B cell (primary cell): ENCODE data around the gene LMAN1. TPM values are rescaled to one million over a fixed set of nuclear protein-coding genes. Genes with fewer than 3 reads are reported as not detected.

Source experiments
- ATAC-seq: fragments of 200-7000 bp; cut with Tn5 transposase; one replicate; pipeline ENCODE4 v1.10.0; 2021; ENCODE audit warnings: low read depth, mild to moderate bottlenecking, moderate number of reproducible peaks, moderate library complexity
- CTCF ChIA-PET: fragments of 350-600 bp; sonication (Branson Sonifier 250); formaldehyde crosslinking; loops from one replicate; lab custom pipeline; 2021; ENCODE audit warnings: antibody characterized with exemption, inconsistent platforms; lab: Charles Lee
- POLR2A ChIA-PET: fragments of 350-600 bp; sonication (Branson Sonifier 250); formaldehyde crosslinking; loops from one replicate; lab custom pipeline; 2021; ENCODE audit warnings: antibody characterized with exemption; lab: Charles Lee
- DNase-seq: peaks from one replicate; pipeline ENCODE4 v3.0.0; 2013
- H2AFZ ChIP-seq: 2 replicates; pipeline ENCODE4 v1.6.1; 2012; ENCODE audit warnings: mild to moderate bottlenecking, low read depth, low read length; ENCODE audit not compliant: insufficient read depth, poor library complexity, severe bottlenecking
- H3K27ac ChIP-seq, 2 donors: 1 replicate in 1 of 2; 2 replicates in 1 of 2; pipeline ENCODE4 v1.5.1; 2012 to 2013; ENCODE audit warnings: low read length in 2 of 2, mild to moderate bottlenecking in 2 of 2, moderate library complexity in 1 of 2
- H3K27me3 ChIP-seq, 4 experiments: fragments of 200-600 bp in 1 of 4; sonication (generic) in 1 of 4; replicated peaks in 1 of 4; 1 replicate in 2 of 4; 2 replicates in 2 of 4; pipeline versions ENCODE4 v1.6.1 to v1.7.0; 2013 to 2016; ENCODE audit warnings: low read length in 3 of 4, mild to moderate bottlenecking in 2 of 4, mixed read lengths in 1 of 4, moderate library complexity in 1 of 4; ENCODE audit not compliant: insufficient read depth in 4 of 4, control insufficient read depth in 3 of 4; ENCODE audit errors: control extremely low read depth in 1 of 4
- H3K36me3 ChIP-seq, 2 experiments: replicated peaks in 1 of 2; 1 replicate in 1 of 2; 2 replicates in 1 of 2; pipeline versions ENCODE4 v1.6.1 to v1.7.1; 2013; ENCODE audit warnings: low read length in 1 of 2; ENCODE audit not compliant: insufficient read depth in 2 of 2, control insufficient read depth in 1 of 2; ENCODE audit errors: control extremely low read depth in 1 of 2, extremely low read depth in 1 of 2
- H3K4me1 ChIP-seq, 2 donors: fragments of 200-600 bp in 1 of 2; sonication (generic) in 1 of 2; 1 replicate in 1 of 2; 2 replicates in 1 of 2; pipeline versions ENCODE4 v1.5.1 to v1.6.1; 2013 to 2017; ENCODE audit warnings: low read length in 2 of 2; ENCODE audit not compliant: control insufficient read depth in 2 of 2, insufficient read depth in 2 of 2
- H3K4me2 ChIP-seq: replicated peaks from 2 replicates; pipeline ENCODE3; 2012; ENCODE audit warnings: mild to moderate bottlenecking, low read depth, low read length; ENCODE audit not compliant: poor library complexity, severe bottlenecking
- H3K4me3 ChIP-seq, 5 experiments: fragments of 200-600 bp in 1 of 5; sonication (generic) in 1 of 5; 1 replicate in 3 of 5; 2 replicates in 2 of 5; pipeline versions ENCODE4 v1.5.1 to v1.7.0; 2011 to 2016; ENCODE audit warnings: low read length in 4 of 5, mild to moderate bottlenecking in 4 of 5, low read depth in 2 of 5, control low read depth in 1 of 5, moderate library complexity in 1 of 5; ENCODE audit not compliant: insufficient read depth in 1 of 5; ENCODE audit errors: control extremely low read depth in 1 of 5, extremely low read depth in 1 of 5
- H3K79me2 ChIP-seq: fragments of 200-600 bp; sonication (generic); one replicate; pipeline ENCODE4 v1.6.0; 2016; ENCODE audit warnings: low read length; ENCODE audit not compliant: control insufficient read depth, insufficient read depth
- H3K9ac ChIP-seq: fragments of 200-600 bp; sonication (generic); 2 replicates; pipeline ENCODE4 v1.6.1; 2017; ENCODE audit warnings: mild to moderate bottlenecking, low read length, moderate library complexity
- H3K9me3 ChIP-seq, 3 donors: one replicate each; pipeline versions ENCODE4 v1.6.1 to v1.7.1; 2013; ENCODE audit warnings: low read length in 2 of 3; ENCODE audit not compliant: control insufficient read depth in 2 of 3, insufficient read depth in 1 of 3; ENCODE audit errors: control extremely low read depth in 1 of 3
- H4K20me1 ChIP-seq: 2 replicates; pipeline ENCODE4 v1.6.0; 2012; ENCODE audit warnings: mild to moderate bottlenecking, low read length; ENCODE audit not compliant: insufficient read depth, control insufficient read depth, poor library complexity, severe bottlenecking
- H3K27ac Mint-ChIP-seq: one replicate; pipeline ENCODE4 v1.8.0; 2021; ENCODE audit warnings: mixed read lengths
- H3K27me3 Mint-ChIP-seq: one replicate; pipeline ENCODE4 v1.8.0; 2021; ENCODE audit warnings: mixed read lengths
- H3K4me1 Mint-ChIP-seq: one replicate; pipeline ENCODE4 v1.8.0; 2021; ENCODE audit warnings: mixed read lengths
- H3K4me3 Mint-ChIP-seq: one replicate; pipeline ENCODE4 v1.8.0; 2021; ENCODE audit warnings: mixed read lengths
- H3K9me3 Mint-ChIP-seq: one replicate; pipeline ENCODE4 v1.8.0; 2022; ENCODE audit warnings: mixed read lengths; ENCODE audit not compliant: insufficient read depth
- CTCF ChIP-seq: fragments of 200-600 bp; IDR thresholded peaks from one replicate; pipeline ENCODE4 v1.8.0; 2022; ENCODE audit warnings: antibody characterized with exemption, mild to moderate bottlenecking
- EZH2 ChIP-seq: IDR thresholded peaks from 2 replicates; pipeline ENCODE4 v1.6.1; 2012; ENCODE audit warnings: borderline replicate concordance, low read depth, mild to moderate bottlenecking, moderate library complexity, low read length; ENCODE audit not compliant: insufficient read depth, poor library complexity, severe bottlenecking
- WGBS: methylation state at CpG from one replicate; pipeline ENCODE4 v1.1.5; 2013; ENCODE audit warnings: missing lambda C conversion rate; ENCODE audit not compliant: insufficient coverage; 5-methylcytosine and 5-hydroxymethylcytosine counted together
- intact Hi-C: fragments of 100-400 bp; cut with micrococcal nuclease; formaldehyde crosslinking; loops from one replicate; pipeline ENCODE4 v1.10.0; 2022
- polyA plus RNA-seq: library from polyadenylated mRNA; depleted of rRNA; stranded (reverse); fragments of >200 nt; gene quantifications from 2 replicates; pipeline ENCODE4 v1.2.3, GENCODE V29; 2012
- total RNA-seq, 2 donors: library from RNA; stranded (reverse); fragments of 120-200 nt in 1 of 2; gene quantifications; 1 replicate in 1 of 2; 2 replicates in 1 of 2; pipeline versions ENCODE4 v1.2.3 to v1.2.4, GENCODE V29; 2013 to 2022

Gene LMAN1
- total and polyA plus RNA-seq, 2 donors (not counting 1 experiment from before 2014, with no cell fraction given), result 9.2 to 41.1 TPM

- no peak overlapping the region for H3K9ac ChIP-seq
- peaks cover 40% of the 10 kb centered on the region for H3K27me3 Mint-ChIP-seq
- no peak overlapping the region for H3K27ac Mint-ChIP-seq
- H3K9me3 Mint-ChIP-seq, result no peaks in the 10 kb centered on the region
- TF ChIP-seq EZH2 (no peak), CTCF (no peak)
- no peaks in the 10 kb centered on the region for H3K9me3 ChIP-seq
- no peaks in the 10 kb centered on the region for H3K36me3 ChIP-seq
- H4K20me1 ChIP-seq, result no peaks in the 10 kb centered on the region
- WGBS, result 92% methylated on average over 3 of the region's 3 CpGs
- peaks cover 0 to 15% (median 2%) of the 10 kb centered on the region in 4 experiments for H3K27me3 ChIP-seq
- DNase-seq, result no peak
- ChIA-PET POLR2A (no interaction called here), CTCF (no interaction called here)
- H3K4me1 Mint-ChIP-seq, result no peaks in the 10 kb centered on the region
- intact Hi-C loops, result no loop called here
- H3K4me3 ChIP-seq, result no peak overlapping the region
- no peak for ATAC-seq
- no peak overlapping the region for H3K27ac ChIP-seq
- no peak overlapping the region for H2AFZ ChIP-seq
- no peaks in the 10 kb centered on the region for H3K79me2 ChIP-seq
- H3K4me3 Mint-ChIP-seq, result no peak overlapping the region
- H3K4me1 ChIP-seq, result peaks cover 0 to 4% of the 10 kb centered on the region in 2 donors
- H3K4me2 ChIP-seq, result no peak overlapping the region
These were observed 34.3 kb upstream of the LMAN1 start for GRCh38 chr18:59393381-59393780.

- Histone ChIP-seq H3K36me3 (no peaks in the 10 kb centered on the region), H3K9ac (no peak overlapping the region), H3K27me3 (peaks cover 0 to 6% (median 0%) of the 10 kb centered on the region in 4 experiments), H3K79me2 (no peaks in the 10 kb centered on the region), H3K9me3 (no peaks in the 10 kb centered on the region), H3K4me3 (no peak overlapping the region), H4K20me1 (no peaks in the 10 kb centered on the region), H3K4me2 (no peak overlapping the region), H3K4me1 (no peaks in the 10 kb centered on the region), H3K27ac (no peak overlapping the region), H2AFZ (no peak overlapping the region)
- H3K27ac Mint-ChIP-seq, result no peak overlapping the region
- TF ChIP-seq EZH2 (no peak), CTCF (no peak)
- no peaks in the 10 kb centered on the region for H3K9me3 Mint-ChIP-seq
- POLR2A ChIA-PET, result no interaction called here
- DNase-seq (no peak), ATAC-seq (no peak)
- peaks cover 20% of the 10 kb centered on the region for H3K27me3 Mint-ChIP-seq
- no peaks in the 10 kb centered on the region for H3K4me1 Mint-ChIP-seq
- WGBS, result 100% methylated on average over 1 of the region's 4 CpGs
- H3K4me3 Mint-ChIP-seq, result no peak overlapping the region
- intact Hi-C loops, result no loop called here
- CTCF ChIA-PET, result interaction anchor here (0.9 kb wide), 1 partner anchor 14 kb away, joined by 5 read pairs; no protein-coding TSS in a partner anchor
These were observed 29.8 kb upstream of the LMAN1 start for GRCh38 chr18:59388817-59389216.
